H1 (cell line): ENCODE results near the gene FBP1. TPM values are rescaled to one million over a fixed set of nuclear protein-coding genes. Genes with fewer than 3 reads are reported as not detected.

Experiments used
- CTCF ChIA-PET: fragments of 300-600 bp; sonication (Branson Sonifier 250); formaldehyde crosslinking; loops from one replicate; lab custom pipeline; 2021; ENCODE audit not compliant: partially characterized antibody; lab: Charles Lee
- POLR2A ChIA-PET: fragments of 300-600 bp; sonication (Branson Sonifier 250); formaldehyde crosslinking; loops from one replicate; lab custom pipeline; 2021; ENCODE audit warnings: inconsistent platforms; ENCODE audit not compliant: partially characterized antibody; lab: Charles Lee
- DNase-seq, 2 experiments: peaks; one replicate each; pipeline versions ENCODE4 v3.0.0 to v3.0.0-alpha.2; 2010 to 2022; ENCODE audit warnings: low spot score in 2 of 2, low read depth in 1 of 2, mixed read lengths in 1 of 2
- FAIRE-seq: peaks from 2 replicates; lab custom pipeline; 2011; peaks lifted over from hg19 to GRCh38; lab: Jason Lieb, UNC
- H2AFZ ChIP-seq: 2 replicates; pipeline ENCODE4 v1.8.1; 2012; ENCODE audit warnings: low read length, inconsistent platforms
- H2AK5ac ChIP-seq: 2 replicates; pipeline ENCODE4 v1.6.1; 2013; ENCODE audit warnings: low read depth, low read length
- H2BK120ac ChIP-seq: replicated peaks from 2 replicates; pipeline ENCODE3; 2013; ENCODE audit warnings: low read depth, low read length, inconsistent platforms
- H2BK12ac ChIP-seq: 2 replicates; pipeline ENCODE4 v1.6.1; 2013; ENCODE audit warnings: low read depth, low read length
- H2BK15ac ChIP-seq: 2 replicates; pipeline ENCODE4 v1.6.1; 2013; ENCODE audit warnings: low read length
- H2BK20ac ChIP-seq: 2 replicates; pipeline ENCODE4 v1.6.1; 2013; ENCODE audit warnings: low read length
- H2BK5ac ChIP-seq: 2 replicates; pipeline ENCODE4 v1.6.1; 2013; ENCODE audit warnings: low read depth, low read length
- H3K14ac ChIP-seq: 2 replicates; pipeline ENCODE4 v1.6.1; 2013; ENCODE audit warnings: inconsistent platforms; ENCODE audit not compliant: insufficient read length
- H3K18ac ChIP-seq: 2 replicates; pipeline ENCODE4 v1.6.1; 2013; ENCODE audit warnings: low read length; ENCODE audit errors: extremely low read depth
- H3K23ac ChIP-seq: 2 replicates; pipeline ENCODE4 v1.6.1; 2013; ENCODE audit warnings: inconsistent platforms; ENCODE audit not compliant: insufficient read length
- H3K23me2 ChIP-seq: 2 replicates; pipeline ENCODE4 v1.6.1; 2013; ENCODE audit warnings: low read depth, low read length
- H3K27ac ChIP-seq: 2 replicates; pipeline ENCODE4 v1.6.1; 2011; ENCODE audit warnings: low read depth, low read length, inconsistent platforms
- H3K27me3 ChIP-seq, 4 experiments: replicated peaks in 1 of 4; 1 replicate in 1 of 4; 2 replicates in 3 of 4; pipeline versions ENCODE4 v1.6.1 to v1.8.1; 2011 to 2013; ENCODE audit warnings: low read length in 3 of 4, mild to moderate bottlenecking in 3 of 4, inconsistent platforms in 2 of 4, mixed read lengths in 2 of 4, moderate library complexity in 1 of 4; ENCODE audit not compliant: control insufficient read depth in 3 of 4, insufficient read depth in 3 of 4; ENCODE audit errors: extremely low read depth in 1 of 4
- H3K36me3 ChIP-seq, 4 experiments: 2 replicates each; pipeline versions ENCODE4 v1.6.1 to v1.8.1; 2011 to 2013; ENCODE audit warnings: mild to moderate bottlenecking in 4 of 4, low read length in 3 of 4, moderate library complexity in 2 of 4, control low read depth in 1 of 4, inconsistent platforms in 1 of 4; ENCODE audit not compliant: insufficient read depth in 4 of 4, control insufficient read depth in 2 of 4
- H3K4ac ChIP-seq: replicated peaks from 2 replicates; pipeline ENCODE3; 2013; ENCODE audit warnings: low read length, low read depth, mixed read lengths, inconsistent platforms; ENCODE audit not compliant: insufficient read length
- H3K4me1 ChIP-seq, 4 experiments: replicated peaks in 1 of 4; 1 replicate in 1 of 4; 2 replicates in 3 of 4; pipeline versions ENCODE4 v1.6.1 to v1.8.1; 2011 to 2013; ENCODE audit warnings: low read length in 3 of 4, inconsistent platforms in 2 of 4, mixed read lengths in 1 of 4; ENCODE audit not compliant: insufficient read depth in 4 of 4, control insufficient read depth in 3 of 4
- H3K4me2 ChIP-seq, 2 experiments: 2 replicates each; pipeline versions ENCODE4 v1.6.1 to v1.8.1; 2011 to 2013; ENCODE audit warnings: low read depth in 2 of 2, low read length in 2 of 2, control low read depth in 1 of 2, inconsistent platforms in 1 of 2, mild to moderate bottlenecking in 1 of 2; ENCODE audit not compliant: insufficient read depth in 1 of 2
- H3K4me3 ChIP-seq, 4 experiments: fragments of 200-600, 300-600 bp in 1 of 4; sonication (generic), shearing (Covaris generic), sonication (Bioruptor Twin) in 1 of 4; 2 replicates each; pipeline versions ENCODE4 v1.5.1 to v1.8.1; 2011 to 2016; ENCODE audit warnings: low read length in 4 of 4, low read depth in 3 of 4, control low read depth in 2 of 4, inconsistent platforms in 2 of 4, mild to moderate bottlenecking in 2 of 4, mixed read lengths in 1 of 4, moderate library complexity in 1 of 4; ENCODE audit not compliant: insufficient read depth in 2 of 4; ENCODE audit errors: extremely low read depth in 1 of 4
- H3K56ac ChIP-seq: replicated peaks from 2 replicates; pipeline ENCODE3; 2013; ENCODE audit warnings: low read depth, mild to moderate bottlenecking, mixed read lengths, low read length, inconsistent platforms; ENCODE audit not compliant: insufficient read length
- H3K79me1 ChIP-seq: 2 replicates; pipeline ENCODE4 v1.6.1; 2013; ENCODE audit warnings: low read depth, low read length, control low read depth
- H3K79me2 ChIP-seq, 2 experiments: 2 replicates each; pipeline versions ENCODE4 v1.6.1 to v1.8.1; 2012 to 2013; ENCODE audit warnings: low read length in 2 of 2, mild to moderate bottlenecking in 2 of 2, inconsistent platforms in 1 of 2; ENCODE audit not compliant: insufficient read depth in 2 of 2, control insufficient read depth in 1 of 2
- H3K9ac ChIP-seq, 4 experiments: replicated peaks in 1 of 4; 1 replicate in 1 of 4; 2 replicates in 3 of 4; pipeline versions ENCODE4 v1.6.1 to v1.8.1; 2011 to 2013; ENCODE audit warnings: low read depth in 3 of 4, low read length in 3 of 4, control low read depth in 2 of 4, mild to moderate bottlenecking in 2 of 4, moderate library complexity in 2 of 4, inconsistent platforms in 1 of 4; ENCODE audit errors: extremely low read depth in 1 of 4
- H3K9me3 ChIP-seq, 2 experiments: 2 replicates each; pipeline versions ENCODE4 v1.6.1 to v1.8.1; 2012 to 2013; ENCODE audit warnings: mild to moderate bottlenecking in 2 of 2, moderate library complexity in 2 of 2, control low read depth in 1 of 2, inconsistent platforms in 1 of 2, low read depth in 1 of 2, low read length in 1 of 2, mixed read lengths in 1 of 2; ENCODE audit not compliant: insufficient read depth in 2 of 2
- H4K20me1 ChIP-seq, 2 experiments: replicated peaks in 1 of 2; 2 replicates each; pipeline versions ENCODE3 to v1.8.1; 2011 to 2013; ENCODE audit warnings: inconsistent platforms in 2 of 2, low read length in 2 of 2, mild to moderate bottlenecking in 1 of 2; ENCODE audit not compliant: insufficient read depth in 2 of 2, control insufficient read depth in 1 of 2
- H4K5ac ChIP-seq: 2 replicates; pipeline ENCODE4 v1.6.1; 2013; ENCODE audit warnings: low read length, low read depth, mixed read lengths, inconsistent platforms; ENCODE audit not compliant: insufficient read length
- H4K8ac ChIP-seq: 2 replicates; pipeline ENCODE4 v1.8.0; 2013; ENCODE audit warnings: mild to moderate bottlenecking, moderate library complexity, low read length, inconsistent platforms; ENCODE audit not compliant: insufficient read depth; ENCODE audit errors: extremely low read depth
- H4K91ac ChIP-seq: replicated peaks from 2 replicates; pipeline ENCODE3; 2013; ENCODE audit warnings: low read length, mixed read lengths, inconsistent platforms; ENCODE audit not compliant: insufficient read length
- ATF3 ChIP-seq: IDR thresholded peaks from 2 replicates; pipeline ENCODE4 v1.6.1; 2011; ENCODE audit warnings: low read depth, mild to moderate bottlenecking, low read length; ENCODE audit not compliant: insufficient read depth
- BACH1 ChIP-seq: IDR thresholded peaks from 2 replicates; pipeline ENCODE4 v1.6.1; 2012; ENCODE audit warnings: low read length, improper control_type of control experiment
- BRCA1 ChIP-seq: IDR thresholded peaks from 2 replicates; pipeline ENCODE4 v1.6.1; 2012; ENCODE audit warnings: low read depth, low read length, improper control_type of control experiment
- CBX8 ChIP-seq: fragments of 300-800, 300-1000 bp; sonication (generic); IDR thresholded peaks from 2 replicates; pipeline ENCODE4 v1.7.1; 2016; ENCODE audit warnings: low read depth, low read length, borderline replicate concordance
- EGR1 ChIP-seq: IDR thresholded peaks from 2 replicates; pipeline ENCODE4 v1.6.1; 2011; ENCODE audit warnings: low read depth, low read length, borderline replicate concordance
- GTF2F1 ChIP-seq: IDR thresholded peaks from 2 replicates; pipeline ENCODE4 v1.6.1; 2012; ENCODE audit warnings: low read depth, low read length, improper control_type of control experiment, borderline replicate concordance
- JUN ChIP-seq: IDR thresholded peaks from 2 replicates; pipeline ENCODE4 v1.6.1; 2011; ENCODE audit warnings: low read depth, mild to moderate bottlenecking, improper control_type of control experiment, low read length
- JUND ChIP-seq: IDR thresholded peaks from 2 replicates; pipeline ENCODE4 v1.6.1; 2011; ENCODE audit warnings: mild to moderate bottlenecking, improper control_type of control experiment, low read length
- KDM1A ChIP-seq: fragments of 200-600, 300-600 bp; sonication (generic); IDR thresholded peaks from 2 replicates; pipeline ENCODE4 v1.7.1; 2016; ENCODE audit warnings: mild to moderate bottlenecking, low read length, borderline replicate concordance
- KDM4A ChIP-seq: IDR thresholded peaks from one replicate; pipeline ENCODE4 v1.7.1; 2012; ENCODE audit warnings: low read depth, mild to moderate bottlenecking, moderate library complexity, low read length, inconsistent platforms; ENCODE audit not compliant: severe bottlenecking
- MAFK ChIP-seq: IDR thresholded peaks from 2 replicates; pipeline ENCODE4 v1.6.1; 2012; ENCODE audit warnings: low read depth, mild to moderate bottlenecking, improper control_type of control experiment, low read length
- RBBP5 ChIP-seq: IDR thresholded peaks from 2 replicates; pipeline ENCODE4 v1.7.1; 2012; ENCODE audit warnings: low read depth, mild to moderate bottlenecking, inconsistent platforms, low read length, moderate library complexity, borderline replicate concordance
- RFX5 ChIP-seq: IDR thresholded peaks from 2 replicates; pipeline ENCODE4 v1.6.1; 2011; ENCODE audit warnings: low read depth, low read length, improper control_type of control experiment, borderline replicate concordance
- TAF7 ChIP-seq: optimal IDR thresholded peaks from 2 replicates; pipeline ENCODE3; 2011; ENCODE audit warnings: low read depth, mild to moderate bottlenecking, inconsistent platforms, low read length, moderate library complexity, borderline replicate concordance
- TEAD4 ChIP-seq: IDR thresholded peaks from 2 replicates; pipeline ENCODE4 v1.6.1; 2012; ENCODE audit warnings: low read depth, low read length, inconsistent platforms, mixed read lengths
- polyA plus RNA-seq, 7 experiments: library from polyadenylated mRNA; depleted of rRNA in 3 of 7; stranded (reverse) in 5 of 7; unstranded in 2 of 7; fragments of >200 nt in 5 of 7; fragments of 200-250 nt in 2 of 7; gene quantifications; 1 replicate in 5 of 7; 2 replicates in 1 of 7; 4 replicates in 1 of 7; pipeline versions ENCODE4 v1.2.1 to v1.2.3, GENCODE V29; 2011 to 2013; ENCODE audit warnings: missing spikeins in 2 of 7, mixed read lengths in 2 of 7
- total RNA-seq: library from RNA; stranded (reverse); fragmentation: NEBNext Ultra II Directional; extraction: Animal tissue kit (Norgen Biotek cat#: 25700); gene quantifications from 2 replicates; pipeline ENCODE4 v1.2.1, GENCODE V29; 2021

Gene FBP1
- total and polyA plus RNA-seq, 2 of the 8 experiments (the other 6 are each of a cell fraction or from before 2014, with no cell fraction given) = 1.0 to 4.1 TPM

GRCh38 chr9:94566550-94566949, 72.8 kb downstream of the FBP1 start:
- Histone ChIP-seq H3K4ac (no peak overlapping the region), H3K18ac (no peak overlapping the region), H3K9me3 (no peaks in the 10 kb centered on the region), H3K27ac (no peak overlapping the region), H3K9ac (no peak overlapping the region), H3K14ac (no peak overlapping the region), H3K4me3 (no peak overlapping the region), H3K23ac (no peak overlapping the region), H2BK5ac (no peak overlapping the region), H3K4me1 (peaks cover 0 to 7% (median 1%) of the 10 kb centered on the region in 4 experiments; a peak in 2 of 7 replicates), H3K79me2 (no peaks in the 10 kb centered on the region), H3K27me3 (0 out of 7 replicates have a peak, but pooled peaks cover 0 to under 1% (median 0%) of the 10 kb centered on the region in 4 experiments), H4K20me1 (no peaks in the 10 kb centered on the region), H4K91ac (no peak overlapping the region), H4K8ac (no peak overlapping the region), H2BK120ac (no peak overlapping the region), H2BK15ac (no peak overlapping the region), H2AK5ac (no peak overlapping the region), H4K5ac (no peak overlapping the region), H3K79me1 (no peaks in the 10 kb centered on the region), H3K36me3 (peaks cover 0 to 4% (median 2%) of the 10 kb centered on the region in 4 experiments; a peak in 3 of 8 replicates), H2BK20ac (no peak overlapping the region), H2BK12ac (no peak overlapping the region), H3K23me2 (no peaks in the 10 kb centered on the region), H2AFZ (no peak overlapping the region), H3K56ac (no peak overlapping the region), H3K4me2 (no peak overlapping the region)
- ChIA-PET POLR2A (interaction anchor here (0.9 kb wide), 1 partner anchor 12 kb away, joined by 4 read pairs; no protein-coding TSS in a partner anchor), CTCF (interaction anchor here (1.4 to 1.7 kb wide), 2 partner anchors 11 to 22 kb away, joined by 3 to 4 read pairs; no protein-coding TSS in a partner anchor)
- DNase-seq (no peak), FAIRE-seq (no peak)
- TF ChIP-seq CBX8 = no peak
- TF ChIP-seq MAFK = no peak
- no peak for TF ChIP-seq EGR1
- no peak for TF ChIP-seq BRCA1
- no peak for TF ChIP-seq GTF2F1
- no peak for TF ChIP-seq BACH1
- TF ChIP-seq JUN = no peak
- no peak for TF ChIP-seq KDM1A
- TF ChIP-seq KDM4A = no peak
- TF ChIP-seq ATF3 = no peak
- TF ChIP-seq TEAD4 = no peak
- TF ChIP-seq RFX5 = no peak
- no peak for TF ChIP-seq TAF7
- no peak for TF ChIP-seq RBBP5
- no peak for TF ChIP-seq JUND
